ENCODE data around the gene GPR50. TPM values are rescaled to one million over a fixed set of nuclear protein-coding genes. Genes with fewer than 3 reads are reported as not detected.

The GPR50 gene
- polyA plus RNA-seq, 1 donor (not counting 4 experiments of a cell fraction or from before 2014, with no cell fraction given): not detected

GRCh38 chrX:151181088-151181487, 4.7 kb downstream of the GPR50 start:
- no peaks in the 10 kb centered on the region for H3K9me1 ChIP-seq (ENCODE audit: control insufficient read depth, extremely low read depth, insufficient read depth, low read length)
- no peak overlapping the region for H3K9ac ChIP-seq (ENCODE audit: control insufficient read depth, extremely low read depth, insufficient read depth, low read length)
- no peaks in the 10 kb centered on the region for H3K79me2 ChIP-seq (ENCODE audit: control insufficient read depth, insufficient read depth, low read length)
- H3K36me3 ChIP-seq (ENCODE audit: control insufficient read depth in 2 of 2, extremely low read depth in 1 of 2, insufficient read depth in 2 of 2, low read length in 2 of 2): no peaks in the 10 kb centered on the region
- dilution Hi-C loops (cut with MboI; ENCODE audit: extremely low pct_ligation_motif_present, low sequenced_read_pairs): no loop called here
- H3K4me1 ChIP-seq (ENCODE audit: control insufficient read depth, extremely low read depth, insufficient read depth, low read length): no peaks in the 10 kb centered on the region
- H3K4me3 ChIP-seq (ENCODE audit: control insufficient read depth in 2 of 3, extremely low read depth in 1 of 3, insufficient read depth in 2 of 3, low read depth in 1 of 3, low read length in 3 of 3): no peak overlapping the region
- H4K20me1 ChIP-seq (ENCODE audit: control insufficient read depth, extremely low read depth, insufficient read depth, low read length): no peaks in the 10 kb centered on the region
- H2AFZ ChIP-seq (ENCODE audit: control insufficient read depth, low read length): no peak overlapping the region
- FAIRE-seq (no peak), DNase-seq (ENCODE audit: low read depth, low spot score) (no peak)
- H3K4me2 ChIP-seq (ENCODE audit: control insufficient read depth, extremely low read depth, insufficient read depth, low read depth, low read length): no peak overlapping the region
- peaks cover 56% of the 10 kb centered on the region for H3K27me3 ChIP-seq (ENCODE audit: control insufficient read depth, extremely low read depth, insufficient read depth, low read length)
- H3K27ac ChIP-seq (ENCODE audit: control insufficient read depth, insufficient read depth, low read length): no peak overlapping the region
- TF ChIP-seq, protein P1, sequence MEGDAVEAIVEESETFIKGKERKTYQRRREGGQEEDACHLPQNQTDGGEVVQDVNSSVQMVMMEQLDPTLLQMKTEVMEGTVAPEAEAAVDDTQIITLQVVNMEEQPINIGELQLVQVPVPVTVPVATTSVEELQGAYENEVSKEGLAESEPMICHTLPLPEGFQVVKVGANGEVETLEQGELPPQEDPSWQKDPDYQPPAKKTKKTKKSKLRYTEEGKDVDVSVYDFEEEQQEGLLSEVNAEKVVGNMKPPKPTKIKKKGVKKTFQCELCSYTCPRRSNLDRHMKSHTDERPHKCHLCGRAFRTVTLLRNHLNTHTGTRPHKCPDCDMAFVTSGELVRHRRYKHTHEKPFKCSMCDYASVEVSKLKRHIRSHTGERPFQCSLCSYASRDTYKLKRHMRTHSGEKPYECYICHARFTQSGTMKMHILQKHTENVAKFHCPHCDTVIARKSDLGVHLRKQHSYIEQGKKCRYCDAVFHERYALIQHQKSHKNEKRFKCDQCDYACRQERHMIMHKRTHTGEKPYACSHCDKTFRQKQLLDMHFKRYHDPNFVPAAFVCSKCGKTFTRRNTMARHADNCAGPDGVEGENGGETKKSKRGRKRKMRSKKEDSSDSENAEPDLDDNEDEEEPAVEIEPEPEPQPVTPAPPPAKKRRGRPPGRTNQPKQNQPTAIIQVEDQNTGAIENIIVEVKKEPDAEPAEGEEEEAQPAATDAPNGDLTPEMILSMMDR (optimal IDR thresholded peaks at IDR 0.05 in 1 of 3, IDR thresholded peaks at IDR 0.05 in 1 of 3, conservative IDR thresholded peaks at IDR 0.05 in 1 of 3; ENCODE audit: extremely low read depth in 1 of 3, insufficient read depth in 2 of 3, low read length in 3 of 3): no peak
- TF ChIP-seq EZH2 (IDR thresholded peaks at IDR 0.05; ENCODE audit: low read length): no peak
- peaks cover 8% of the 10 kb centered on the region for H3K9me3 ChIP-seq (ENCODE audit: control insufficient read depth, low read depth, low read length)

DNA sequence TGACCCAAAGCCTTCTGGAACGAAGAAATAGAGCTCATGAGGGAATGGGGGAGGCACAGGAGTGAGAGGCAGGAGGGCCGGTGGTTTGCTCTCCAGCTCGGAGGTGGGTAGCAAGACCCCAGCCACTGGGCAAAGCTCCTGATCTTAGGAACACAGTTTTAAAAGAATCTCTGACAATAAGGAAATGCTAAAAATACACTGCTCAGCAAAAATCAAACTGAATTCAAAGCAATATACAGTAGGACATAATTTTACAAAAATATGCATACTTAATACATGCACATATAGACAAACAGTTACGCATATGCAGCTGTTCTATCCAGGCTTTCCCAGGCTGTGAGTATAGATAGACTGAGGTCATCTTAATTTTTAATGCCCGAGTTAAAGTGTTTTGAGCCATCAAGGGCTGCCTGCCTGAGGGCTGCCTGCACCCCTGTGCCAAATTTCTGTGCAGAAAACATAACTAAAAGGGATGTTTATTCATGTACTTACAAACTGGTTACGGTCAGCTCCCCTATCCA, 6.9 kb downstream of the GPR50 start:
- no peaks in the 10 kb centered on the region for H3K9me1 ChIP-seq (ENCODE audit: control insufficient read depth, extremely low read depth, insufficient read depth, low read length)
- DNase-seq (ENCODE audit: low read depth, low spot score) (no peak), FAIRE-seq (no peak)
- H3K36me3 ChIP-seq (ENCODE audit: control insufficient read depth in 2 of 2, extremely low read depth in 1 of 2, insufficient read depth in 2 of 2, low read length in 2 of 2): no peaks in the 10 kb centered on the region
- no peak overlapping the region for H3K9ac ChIP-seq (ENCODE audit: control insufficient read depth, extremely low read depth, insufficient read depth, low read length)
- H3K27me3 ChIP-seq (ENCODE audit: control insufficient read depth, extremely low read depth, insufficient read depth, low read length): peaks cover 36% of the 10 kb centered on the region
- H3K27ac ChIP-seq (ENCODE audit: control insufficient read depth, insufficient read depth, low read length): no peak overlapping the region
- H4K20me1 ChIP-seq (ENCODE audit: control insufficient read depth, extremely low read depth, insufficient read depth, low read length): no peaks in the 10 kb centered on the region
- H3K79me2 ChIP-seq (ENCODE audit: control insufficient read depth, insufficient read depth, low read length): no peaks in the 10 kb centered on the region
- no peaks in the 10 kb centered on the region for H3K4me1 ChIP-seq (ENCODE audit: control insufficient read depth, extremely low read depth, insufficient read depth, low read length)
- no peak overlapping the region for H3K4me2 ChIP-seq (ENCODE audit: control insufficient read depth, extremely low read depth, insufficient read depth, low read depth, low read length)
- H3K9me3 ChIP-seq (ENCODE audit: control insufficient read depth, low read depth, low read length): peaks cover 4% of the 10 kb centered on the region
- no peak overlapping the region for H2AFZ ChIP-seq (ENCODE audit: control insufficient read depth, low read length)
- H3K4me3 ChIP-seq (ENCODE audit: control insufficient read depth in 2 of 3, extremely low read depth in 1 of 3, insufficient read depth in 2 of 3, low read depth in 1 of 3, low read length in 3 of 3): no peak overlapping the region
- dilution Hi-C loops (cut with MboI; ENCODE audit: extremely low pct_ligation_motif_present, low sequenced_read_pairs): no loop called here
- TF ChIP-seq, protein P1 (optimal IDR thresholded peaks at IDR 0.05 in 1 of 3, IDR thresholded peaks at IDR 0.05 in 1 of 3, conservative IDR thresholded peaks at IDR 0.05 in 1 of 3; ENCODE audit: extremely low read depth in 1 of 3, insufficient read depth in 2 of 3, low read length in 3 of 3): no peak
- no peak for TF ChIP-seq EZH2 (IDR thresholded peaks at IDR 0.05; ENCODE audit: low read length)

All from keratinocyte (primary cell).